Skeletal muscle cell (primary cell): Measurements from ENCODE around the gene FAM120C.
A peak's percentile ranks its signal among the peaks of the same experiment; 100 is the strongest.

Experiments used
- DNase-seq: peaks from one replicate; pipeline ENCODE4 v3.0.0-alpha.2; 2010; ENCODE audit warnings: low read depth
- H3K4me3 ChIP-seq: 2 replicates; pipeline ENCODE4 v1.5.1; 2011; ENCODE audit warnings: low read depth, mild to moderate bottlenecking, control low read depth, low read length, moderate library complexity

The FAM120C gene

GRCh38 chrX:54171091-54171490 lies 12.0 kb downstream of the FAM120C start:
- H3K4me3 ChIP-seq = no peak overlapping the region
- DNase-seq = no peak

GRCh38 chrX:54166915-54167314 lies 16.1 kb downstream of the FAM120C start:
- DNase-seq = no peak

GRCh38 chrX:54157561-54157960 lies 25.5 kb downstream of the FAM120C start:
- no peak for DNase-seq
- H3K4me3 ChIP-seq = no peak overlapping the region

More at GRCh38 chrX:54166915-54167314, 16.1 kb downstream of the FAM120C start:
- H3K4me3 ChIP-seq = no peak overlapping the region

- DNase-seq = no peak
- H3K4me3 ChIP-seq = no peak overlapping the region
These were observed 48.8 kb downstream of the FAM120C start for GRCh38 chrX:54134269-54134668.

GRCh38 chrX:54116391-54116790 lies 66.7 kb downstream of the FAM120C start:
- no peak overlapping the region for H3K4me3 ChIP-seq
- no peak for DNase-seq

- H3K4me3 ChIP-seq = no peak overlapping the region
- no peak for DNase-seq
These were observed 89.5 kb downstream of the FAM120C start for GRCh38 chrX:54093571-54093970.

GRCh38 chrX:54093159-54093558 lies 89.9 kb downstream of the FAM120C start:
- no peak overlapping the region for H3K4me3 ChIP-seq
- DNase-seq = no peak

GRCh38 chrX:54090880-54091279 lies 92.2 kb downstream of the FAM120C start:
- H3K4me3 ChIP-seq = no peak overlapping the region
- no peak for DNase-seq

GRCh38 chrX:54089191-54089590 lies 93.9 kb downstream of the FAM120C start:
- H3K4me3 ChIP-seq = no peak overlapping the region
- DNase-seq = no peak

GRCh38 chrX:54087661-54088060 lies 95.4 kb downstream of the FAM120C start:
- DNase-seq = no peak
- H3K4me3 ChIP-seq = no peak overlapping the region

- H3K4me3 ChIP-seq = no peak overlapping the region
- DNase-seq = no peak
These were observed 97.4 kb downstream of the FAM120C start for GRCh38 chrX:54085666-54086065.

- no peak for DNase-seq
- H3K4me3 ChIP-seq = no peak overlapping the region
These were observed 106.2 kb downstream of the FAM120C start for GRCh38 chrX:54076903-54077302.

GRCh38 chrX:54074826-54075225 lies 108.2 kb downstream of the FAM120C start:
- H3K4me3 ChIP-seq = no peak overlapping the region
- no peak for DNase-seq

GRCh38 chrX:54067766-54068165 lies 115.3 kb downstream of the FAM120C start:
- no peak for DNase-seq

GRCh38 chrX:54066841-54067240 lies 116.2 kb downstream of the FAM120C start:
- no peak for DNase-seq

More at GRCh38 chrX:54067766-54068165, 115.3 kb downstream of the FAM120C start:
- no peak overlapping the region for H3K4me3 ChIP-seq

GRCh38 chrX:54064564-54064963 lies 118.5 kb downstream of the FAM120C start:
- no peak for DNase-seq
- H3K4me3 ChIP-seq = no peak overlapping the region

More at GRCh38 chrX:54066841-54067240, 116.2 kb downstream of the FAM120C start:
- no peak overlapping the region for H3K4me3 ChIP-seq

- H3K4me3 ChIP-seq = no peak overlapping the region
These were observed 119.7 kb downstream of the FAM120C start for GRCh38 chrX:54063361-54063760.

GRCh38 chrX:54049801-54050200 lies 133.3 kb downstream of the FAM120C start:
- DNase-seq = no peak
- H3K4me3 ChIP-seq = no peak overlapping the region

More at GRCh38 chrX:54063361-54063760, 119.7 kb downstream of the FAM120C start:
- no peak for DNase-seq

- no peak for DNase-seq
- no peak overlapping the region for H3K4me3 ChIP-seq
These were observed 134.6 kb downstream of the FAM120C start for GRCh38 chrX:54048412-54048811.

GRCh38 chrX:54045563-54046228 lies 137.4 kb downstream of the FAM120C start:
- DNase-seq = no peak
- H3K4me3 ChIP-seq = no peak overlapping the region

- peak overlapping the region; percentile 60 for H3K4me3 ChIP-seq
- DNase-seq = no peak
These were observed 138.1 kb downstream of the FAM120C start for GRCh38 chrX:54044877-54045338.
